ENCODE measurements around the gene GLP1R. TPM values are rescaled to one million over a fixed set of nuclear protein-coding genes. Genes with fewer than 3 reads are reported as not detected.
"Not testable (repeated sequence)": the region's sequence is repeated elsewhere in the genome, so short reads cannot be mapped to it uniquely, and the experiment has no call there.

The GLP1R gene
- total RNA-seq, 4 donors from 2014 or later, result 0.38 to 0.67 TPM; not detected in 2

GRCh38 chr6:39118921-39119320, 70.3 kb downstream of the GLP1R start:
- peaks cover 0 to 7% (median 1%) of the 10 kb centered on the region in 4 donors for H3K4me1 ChIP-seq
- H3K36me3 ChIP-seq, result no peaks in the 10 kb centered on the region
- TF ChIP-seq POLR2A (IDR thresholded peaks at IDR 0.05), result no peak
- no peak for TF ChIP-seq CTCF (IDR thresholded peaks at IDR 0.05)

GRCh38 chr6:39124114-39124513, 75.5 kb downstream of the GLP1R start:
- DNase-seq, result no peak
- no peaks in the 10 kb centered on the region for H3K36me3 ChIP-seq
- no peaks in the 10 kb centered on the region for H3K4me1 ChIP-seq
- TF ChIP-seq POLR2A (IDR thresholded peaks at IDR 0.05) (no peak), CTCF (IDR thresholded peaks at IDR 0.05) (no peak)
- H3K4me3 ChIP-seq, result no peak overlapping the region
- H3K27me3 ChIP-seq, result no peaks in the 10 kb centered on the region
- H3K27ac ChIP-seq, result no peak overlapping the region
- no peaks in the 10 kb centered on the region for H3K9me3 ChIP-seq

More at GRCh38 chr6:39118921-39119320, 70.3 kb downstream of the GLP1R start:
- Histone ChIP-seq H3K27ac (no peak overlapping the region), H3K27me3 (no peaks in the 10 kb centered on the region), H3K4me3 (no peak overlapping the region), H3K9me3 (no peaks in the 10 kb centered on the region)
- DNase-seq, result no peak

GRCh38 chr6:39128106-39128505, 79.5 kb downstream of the GLP1R start:
- no peak overlapping the region for H3K4me3 ChIP-seq
- H3K27ac ChIP-seq, result no peak overlapping the region
- TF ChIP-seq POLR2A (IDR thresholded peaks at IDR 0.05), result no peak
- TF ChIP-seq CTCF (IDR thresholded peaks at IDR 0.05), result no peak
- H3K27me3 ChIP-seq, result no peaks in the 10 kb centered on the region
- no peaks in the 10 kb centered on the region for H3K36me3 ChIP-seq
- DNase-seq, result no peak
- H3K4me1 ChIP-seq, result no peaks in the 10 kb centered on the region
- no peaks in the 10 kb centered on the region for H3K9me3 ChIP-seq

- H3K27ac ChIP-seq, result no peak overlapping the region
- no peaks in the 10 kb centered on the region for H3K4me1 ChIP-seq
- H3K4me3 ChIP-seq, result no peak overlapping the region
- no peak for DNase-seq
- H3K27me3 ChIP-seq, result no peaks in the 10 kb centered on the region
- H3K36me3 ChIP-seq, result no peaks in the 10 kb centered on the region
- H3K9me3 ChIP-seq, result no peaks in the 10 kb centered on the region
- TF ChIP-seq CTCF (IDR thresholded peaks at IDR 0.05) (no peak), POLR2A (IDR thresholded peaks at IDR 0.05) (no peak)
These were observed 80.3 kb downstream of the GLP1R start for GRCh38 chr6:39128832-39129231.

GRCh38 chr6:39130691-39131090, 82.1 kb downstream of the GLP1R start:
- Histone ChIP-seq H3K36me3 (no peaks in the 10 kb centered on the region), H3K4me1 (no peaks in the 10 kb centered on the region), H3K9me3 (no peaks in the 10 kb centered on the region), H3K27ac (no peak overlapping the region), H3K4me3 (no peak overlapping the region), H3K27me3 (no peaks in the 10 kb centered on the region)
- TF ChIP-seq CTCF (IDR thresholded peaks at IDR 0.05) (no peak), POLR2A (IDR thresholded peaks at IDR 0.05) (no peak)
- DNase-seq, result no peak

GRCh38 chr6:39134761-39135160, 86.2 kb downstream of the GLP1R start:
- not testable (repeated sequence) for H3K36me3 ChIP-seq, H3K4me1 ChIP-seq, H3K9me3 ChIP-seq, H3K27me3 ChIP-seq, H3K4me3 ChIP-seq, DNase-seq, H3K27ac ChIP-seq

- H3K4me3 ChIP-seq, H3K4me1 ChIP-seq, H3K9me3 ChIP-seq: not testable (repeated sequence)
These were observed 87.6 kb downstream of the GLP1R start for GRCh38 chr6:39136207-39136606.

More at GRCh38 chr6:39136207-39136606, 87.6 kb downstream of the GLP1R start:
- H3K36me3 ChIP-seq, H3K27me3 ChIP-seq, H3K27ac ChIP-seq, DNase-seq: not testable (repeated sequence)

Data from Peyer's patch (tissue), 4 donors.